ENCODE results near the gene PRR5. TPM values are rescaled to one million over a fixed set of nuclear protein-coding genes. Genes with fewer than 3 reads are reported as not detected.
A peak's percentile ranks its signal among the peaks of the same experiment; 100 is the strongest.
"Not testable (repeated sequence)": the region's sequence is repeated elsewhere in the genome, so short reads cannot be mapped to it uniquely, and the experiment has no call there.

The PRR5 gene
- 11.8 and 12.6 TPM in 2 replicates for total RNA-seq (2021)
- long read RNA-seq, partial matches to known transcripts, result 3 of 14 reads
- long read RNA-seq, other reads (novel, unspliced or antisense), result 7 of 14 reads

GRCh38 chr22:44701824-44702478 lies at the start of gene PRR5:
TSS of gene PRR5 (plus strand) at chr22:44702204. CDS start at chr22:44702475, 271 bp downstream.
- H3K36me3 Mint-ChIP-seq (ENCODE audit: insufficient read depth in 1 of 3, low read depth in 3 of 3), result peaks cover 0 to 4% (median 3%) of the 10 kb centered on the region in 3 experiments; a peak in 2 of 7 replicates
- H3K27ac Mint-ChIP-seq, result no peak within 1 kb of the TSS
- Histone ChIP-seq H3K4ac (ENCODE audit: low read depth, low read length) (no peak within 1 kb of the TSS), H2AK5ac (ENCODE audit: insufficient read length, low read length) (no peak within 1 kb of the TSS), H3K4me1 (ENCODE audit: insufficient read depth, low read length) (no peaks in the 10 kb centered on the region), H3K27ac (ENCODE audit: insufficient read length, low read depth, low read length) (no peak within 1 kb of the TSS), H2BK120ac (ENCODE audit: low read depth, low read length, poor library complexity, severe bottlenecking) (no peak within 1 kb of the TSS), H2BK5ac (ENCODE audit: insufficient read length, low read length) (no peak within 1 kb of the TSS), H3K56ac (ENCODE audit: insufficient read length, low read depth, low read length) (no peak within 1 kb of the TSS), H4K91ac (ENCODE audit: insufficient read length, low read depth, low read length) (no peak within 1 kb of the TSS), H4K8ac (replicated peaks; ENCODE audit: insufficient read length, low read depth, low read length) (no peak within 1 kb of the TSS), H2BK20ac (ENCODE audit: low read depth, low read length, poor library complexity, severe bottlenecking) (no peak within 1 kb of the TSS), H3K79me1 (ENCODE audit: insufficient read depth, low read depth, low read length, poor library complexity, severe bottlenecking) (no peaks in the 10 kb centered on the region), H3K79me2 (ENCODE audit: insufficient read depth, low read length) (no peaks in the 10 kb centered on the region), H2AFZ (ENCODE audit: low read length) (no peak within 1 kb of the TSS), H3K14ac (ENCODE audit: insufficient read depth, low read length) (no peak within 1 kb of the TSS), H2BK12ac (ENCODE audit: insufficient read length, low read depth, low read length) (no peak within 1 kb of the TSS), H3K23ac (ENCODE audit: insufficient read length, low read depth, low read length) (no peak within 1 kb of the TSS), H3K9ac (ENCODE audit: extremely low read depth, insufficient read length, low read length) (no peak within 1 kb of the TSS), H3K23me2 (ENCODE audit: insufficient read length, low read depth, low read length, poor library complexity, severe bottlenecking) (peaks cover 3% of the 10 kb centered on the region), H3K4me2 (ENCODE audit: insufficient read depth, insufficient read length, low read length) (peak within 1 kb of the TSS; percentile 55), H4K5ac (ENCODE audit: insufficient read length, low read depth, low read length) (no peak within 1 kb of the TSS), H3K27me3 (ENCODE audit: insufficient read depth, low read length) (peaks cover 8% of the 10 kb centered on the region; the same call in 1 of the 2 replicates), H3T11ph (ENCODE audit: low read length) (no peak within 1 kb of the TSS), H4K20me1 (ENCODE audit: control insufficient read depth, insufficient read depth, insufficient read length) (no peaks in the 10 kb centered on the region), H3K18ac (ENCODE audit: insufficient read length, low read depth, low read length) (no peak within 1 kb of the TSS), H3K9me3 (ENCODE audit: control insufficient read depth, low read depth, low read length) (no peaks in the 10 kb centered on the region), H2BK15ac (ENCODE audit: low read depth, low read length) (no peak within 1 kb of the TSS)
- H3K4me1 Mint-ChIP-seq, result peaks cover 22 to 44% of the 10 kb centered on the region in 2 experiments
- peak within 1 kb of the TSS; percentile 66 to 81 for H3K4me3 Mint-ChIP-seq
- TF ChIP-seq CTCF (conservative IDR thresholded peaks at IDR 0.05), result no peak
- DNase-seq, result peak; percentile 77
- H3K9me3 Mint-ChIP-seq, result no peaks in the 10 kb centered on the region
- WGBS (ENCODE audit: extremely low coverage, insufficient read length, low lambda C conversion rate), result no CpG with 5 or more reads among the region's 88 CpGs
- H3K27me3 Mint-ChIP-seq (ENCODE audit: low read depth), result peaks cover 66% of the 10 kb centered on the region

GRCh38 chr22:44652866-44653265 lies 49.1 kb upstream of the PRR5 start:
- H3K4ac ChIP-seq (ENCODE audit: low read depth, low read length); H3K79me1 ChIP-seq (ENCODE audit: insufficient read depth, low read depth, low read length, poor library complexity, severe bottlenecking); H2BK12ac ChIP-seq (ENCODE audit: insufficient read length, low read depth, low read length); H2BK120ac ChIP-seq (ENCODE audit: low read depth, low read length, poor library complexity, severe bottlenecking); H3K9me3 Mint-ChIP-seq; H3K4me1 ChIP-seq (ENCODE audit: insufficient read depth, low read length); H3K27ac Mint-ChIP-seq; H3K23ac ChIP-seq (ENCODE audit: insufficient read length, low read depth, low read length); H4K91ac ChIP-seq (ENCODE audit: insufficient read length, low read depth, low read length); H3K56ac ChIP-seq (ENCODE audit: insufficient read length, low read depth, low read length); H3K14ac ChIP-seq (ENCODE audit: insufficient read depth, low read length); H2BK20ac ChIP-seq (ENCODE audit: low read depth, low read length, poor library complexity, severe bottlenecking); H3K27ac ChIP-seq (ENCODE audit: insufficient read length, low read depth, low read length); H4K5ac ChIP-seq (ENCODE audit: insufficient read length, low read depth, low read length); H2AFZ ChIP-seq (ENCODE audit: low read length); H3K9me3 ChIP-seq (ENCODE audit: control insufficient read depth, low read depth, low read length); H3K4me2 ChIP-seq (ENCODE audit: insufficient read depth, insufficient read length, low read length); H3K4me1 Mint-ChIP-seq; H3T11ph ChIP-seq (ENCODE audit: low read length); H3K27me3 ChIP-seq (ENCODE audit: insufficient read depth, low read length); H4K8ac ChIP-seq (replicated peaks; ENCODE audit: insufficient read length, low read depth, low read length); H2AK5ac ChIP-seq (ENCODE audit: insufficient read length, low read length); H3K9ac ChIP-seq (ENCODE audit: extremely low read depth, insufficient read length, low read length); DNase-seq; H3K4me3 Mint-ChIP-seq; H3K18ac ChIP-seq (ENCODE audit: insufficient read length, low read depth, low read length); H2BK5ac ChIP-seq (ENCODE audit: insufficient read length, low read length); H3K79me2 ChIP-seq (ENCODE audit: insufficient read depth, low read length); H3K36me3 Mint-ChIP-seq (ENCODE audit: insufficient read depth in 1 of 3, low read depth in 3 of 3); H4K20me1 ChIP-seq (ENCODE audit: control insufficient read depth, insufficient read depth, insufficient read length); H3K23me2 ChIP-seq (ENCODE audit: insufficient read length, low read depth, low read length, poor library complexity, severe bottlenecking); H2BK15ac ChIP-seq (ENCODE audit: low read depth, low read length): not testable (repeated sequence)
- WGBS (ENCODE audit: extremely low coverage, insufficient read length, low lambda C conversion rate), result 100% methylated on average over 1 of the region's 1 CpG
- H3K27me3 Mint-ChIP-seq (ENCODE audit: low read depth), result peaks cover 28% of the 10 kb centered on the region
